Stimulated activated effector memory CD8-positive, alpha-beta T cell treated with anti-CD3 and anti-CD28 coated beads, Interleukin-12 subunit alpha, Interleukin-12 subunit beta, amount 100 ng/mL, for 72 hours (primary cell): Measurements from ENCODE around the gene BCL6B.
"Not testable (repeated sequence)": the region's sequence is repeated elsewhere in the genome, so short reads cannot be mapped to it uniquely, and the experiment has no call there.

ENCODE experiments used
- ATAC-seq: fragments of 150-1000 bp; cut with Tn5 transposase; 2 replicates; pipeline ENCODE4 v1.10.0; 2021
- DNase-seq, 2 donors: peaks; one replicate each; pipeline ENCODE4 v3.0.0; 2021 to 2022; ENCODE audit warnings: low spot score in 2 of 2
- H3K27ac Mint-ChIP-seq: one replicate; pipeline ENCODE4 v1.8.0; 2022; ENCODE audit warnings: mild to moderate bottlenecking, mixed read lengths
- H3K36me3 Mint-ChIP-seq: one replicate; pipeline ENCODE4 v1.8.0; 2022; ENCODE audit warnings: mild to moderate bottlenecking, mixed read lengths
- H3K4me1 Mint-ChIP-seq: one replicate; pipeline ENCODE4 v1.8.0; 2022; ENCODE audit warnings: mixed read lengths
- H3K4me3 Mint-ChIP-seq: one replicate; pipeline ENCODE4 v1.8.0; 2022; ENCODE audit warnings: mild to moderate bottlenecking, mixed read lengths
- H3K9me3 Mint-ChIP-seq: one replicate; pipeline ENCODE4 v1.8.0; 2022; ENCODE audit warnings: mixed read lengths

The BCL6B gene

GRCh38 chr17:7022781-7023571 lies at the start of gene BCL6B:
BCL6B (plus strand) TSS chr17:7023050; CDS start chr17:7023672, 622 bp downstream.
- Mint-ChIP-seq H3K27ac (peak within 1 kb of the TSS; percentile 96), H3K4me1 (peaks cover 65% of the 10 kb centered on the region), H3K36me3 (peaks cover 25% of the 10 kb centered on the region), H3K9me3 (no peaks in the 10 kb centered on the region), H3K4me3 (peak within 1 kb of the TSS; percentile 77)
- ATAC-seq (no peak), DNase-seq (no peak)

DNA sequence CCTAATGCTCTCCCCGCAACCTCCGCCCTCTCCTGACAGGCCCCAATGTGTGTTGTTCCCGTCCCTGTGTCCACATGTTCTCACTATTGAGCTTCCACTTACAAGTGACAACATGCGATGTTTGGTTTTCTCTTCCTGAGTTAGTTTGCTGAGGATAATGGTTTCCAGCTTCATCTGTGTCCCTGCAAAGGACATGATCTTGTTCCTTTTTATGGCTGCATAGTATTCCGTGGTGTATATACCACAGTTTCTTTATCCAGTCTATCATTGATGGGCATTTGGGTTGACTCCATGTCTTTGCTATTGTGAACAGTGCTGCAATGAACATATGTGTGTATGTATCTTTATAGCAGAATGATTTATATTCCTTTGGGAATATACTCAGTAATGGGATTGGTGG lies 43.4 kb upstream of the BCL6B start:
- H3K27ac Mint-ChIP-seq, H3K4me1 Mint-ChIP-seq, H3K9me3 Mint-ChIP-seq, DNase-seq, H3K36me3 Mint-ChIP-seq, ATAC-seq, H3K4me3 Mint-ChIP-seq: not testable (repeated sequence)

DNA sequence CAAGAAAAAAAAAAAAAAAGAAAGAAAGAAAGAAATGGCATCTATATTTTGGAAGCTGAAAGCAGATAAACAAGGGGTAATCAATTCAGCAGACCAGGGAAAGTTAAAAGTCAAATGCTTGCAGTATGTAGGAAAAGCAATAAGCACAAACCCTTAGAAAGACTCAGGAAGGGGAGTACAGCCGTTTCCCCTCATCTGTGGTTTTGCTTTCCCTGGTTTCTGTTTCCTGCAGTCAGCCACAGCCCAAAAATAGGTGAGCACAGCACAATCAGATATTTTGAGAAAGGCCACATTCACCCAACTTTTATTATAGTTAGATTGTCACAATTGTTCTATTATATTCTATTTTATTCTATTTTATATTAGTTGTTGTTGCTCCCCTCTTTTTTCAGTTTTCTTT lies 41.4 kb upstream of the BCL6B start:
- no peak overlapping the region for H3K4me3 Mint-ChIP-seq
- H3K4me1 Mint-ChIP-seq: no peaks in the 10 kb centered on the region
- H3K9me3 Mint-ChIP-seq: no peaks in the 10 kb centered on the region
- H3K27ac Mint-ChIP-seq: no peak overlapping the region
- ATAC-seq (no peak), DNase-seq (peak in 1 of 2 donors; percentile 12)
- no peaks in the 10 kb centered on the region for H3K36me3 Mint-ChIP-seq

DNA sequence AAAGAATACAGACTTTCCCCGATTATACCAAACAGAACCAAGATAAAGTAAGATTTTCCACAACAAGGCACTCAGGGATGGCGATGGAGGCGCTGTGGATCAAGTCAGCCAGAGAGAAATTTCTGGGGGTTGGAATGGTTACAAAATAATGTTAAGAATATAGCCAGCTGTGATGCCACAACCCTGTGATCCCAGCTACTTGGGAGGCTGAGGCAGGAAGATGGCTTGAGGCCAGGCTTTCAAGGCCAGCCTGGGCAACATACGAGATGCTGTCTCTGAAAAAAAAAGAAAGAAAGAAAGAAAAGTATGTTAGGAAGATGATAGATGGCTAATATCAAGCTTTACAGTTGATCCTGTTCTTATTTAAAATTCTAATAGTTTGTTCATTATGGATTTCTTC lies 37.6 kb upstream of the BCL6B start:
- H3K4me3 Mint-ChIP-seq: no peak overlapping the region
- H3K36me3 Mint-ChIP-seq: no peaks in the 10 kb centered on the region
- ATAC-seq (no peak), DNase-seq (no peak)
- no peaks in the 10 kb centered on the region for H3K4me1 Mint-ChIP-seq
- no peaks in the 10 kb centered on the region for H3K9me3 Mint-ChIP-seq
- no peak overlapping the region for H3K27ac Mint-ChIP-seq

- Mint-ChIP-seq H3K4me1 (no peaks in the 10 kb centered on the region), H3K9me3 (no peaks in the 10 kb centered on the region), H3K4me3 (no peak overlapping the region), H3K36me3 (no peaks in the 10 kb centered on the region), H3K27ac (no peak overlapping the region)
- no peak for ATAC-seq
- DNase-seq: no peak
Measured at GRCh38 chr17:6986676-6987075, 36.2 kb upstream of the BCL6B start.

GRCh38 chr17:6989779-6990178 lies 33.1 kb upstream of the BCL6B start:
- Mint-ChIP-seq H3K27ac (no peak overlapping the region), H3K36me3 (peaks cover 11% of the 10 kb centered on the region), H3K9me3 (no peaks in the 10 kb centered on the region), H3K4me3 (no peak overlapping the region), H3K4me1 (no peaks in the 10 kb centered on the region)
- DNase-seq (no peak), ATAC-seq (no peak)

GRCh38 chr17:6993613-6994056 lies 29.2 kb upstream of the BCL6B start:
- H3K9me3 Mint-ChIP-seq, H3K27ac Mint-ChIP-seq, H3K4me1 Mint-ChIP-seq, ATAC-seq, DNase-seq, H3K4me3 Mint-ChIP-seq: not testable (repeated sequence)
- H3K36me3 Mint-ChIP-seq: peaks cover 39% of the 10 kb centered on the region

- no peaks in the 10 kb centered on the region for H3K9me3 Mint-ChIP-seq
- H3K27ac Mint-ChIP-seq: no peak overlapping the region
- H3K36me3 Mint-ChIP-seq: peaks cover 43% of the 10 kb centered on the region
- H3K4me1 Mint-ChIP-seq: peaks cover 6% of the 10 kb centered on the region
- ATAC-seq (no peak), DNase-seq (no peak)
- no peak overlapping the region for H3K4me3 Mint-ChIP-seq
Measured at GRCh38 chr17:6994118-6994598, 28.7 kb upstream of the BCL6B start.

DNA sequence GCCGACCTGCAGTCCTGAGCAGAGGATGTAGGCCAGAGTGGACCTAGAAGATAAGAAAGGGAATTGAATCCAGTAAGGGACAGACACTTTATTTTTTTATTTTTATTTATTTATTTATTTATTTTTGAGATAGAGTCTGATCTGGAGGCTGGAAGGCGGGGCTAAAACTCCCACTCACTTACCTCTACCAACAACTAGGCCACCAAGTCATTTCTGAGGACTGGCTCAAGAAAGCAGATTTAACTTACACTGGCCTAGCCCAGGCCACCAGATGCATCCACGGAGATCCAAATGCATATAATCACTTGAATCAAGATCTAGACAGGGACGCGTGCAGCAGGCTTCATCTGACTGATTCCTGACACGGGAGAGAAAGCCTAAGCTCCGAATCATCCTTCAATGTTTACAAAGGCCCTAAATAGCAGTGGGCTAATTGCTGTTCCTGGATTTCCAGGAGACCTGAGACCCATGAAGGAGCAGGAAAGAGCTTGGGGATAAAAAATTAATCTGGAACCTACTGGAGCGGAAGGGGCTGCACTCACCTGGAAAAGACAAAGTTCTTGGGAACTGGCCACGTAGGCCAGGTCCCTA lies 28.1 kb upstream of the BCL6B start:
- ATAC-seq (no peak), DNase-seq (no peak)
- H3K36me3 Mint-ChIP-seq: peaks cover 49% of the 10 kb centered on the region
- H3K4me3 Mint-ChIP-seq: no peak overlapping the region
- peaks cover 12% of the 10 kb centered on the region for H3K4me1 Mint-ChIP-seq
- no peaks in the 10 kb centered on the region for H3K9me3 Mint-ChIP-seq
- no peak overlapping the region for H3K27ac Mint-ChIP-seq

- H3K36me3 Mint-ChIP-seq: peaks cover 58% of the 10 kb centered on the region
- no peak within 1 kb of the TSS for H3K4me3 Mint-ChIP-seq
- no peak for DNase-seq
- peak within 1 kb of the TSS; percentile 7 for H3K27ac Mint-ChIP-seq
- peaks cover 12% of the 10 kb centered on the region for H3K4me1 Mint-ChIP-seq
- no peak for ATAC-seq
- no peaks in the 10 kb centered on the region for H3K9me3 Mint-ChIP-seq
Measured at GRCh38 chr17:6995500-6996255, 27.2 kb upstream of the BCL6B start, which contains the start of gene ALOX12. ALOX12 (plus strand) TSS chr17:6996049; CDS start chr17:6996118, 69 bp downstream.

DNA sequence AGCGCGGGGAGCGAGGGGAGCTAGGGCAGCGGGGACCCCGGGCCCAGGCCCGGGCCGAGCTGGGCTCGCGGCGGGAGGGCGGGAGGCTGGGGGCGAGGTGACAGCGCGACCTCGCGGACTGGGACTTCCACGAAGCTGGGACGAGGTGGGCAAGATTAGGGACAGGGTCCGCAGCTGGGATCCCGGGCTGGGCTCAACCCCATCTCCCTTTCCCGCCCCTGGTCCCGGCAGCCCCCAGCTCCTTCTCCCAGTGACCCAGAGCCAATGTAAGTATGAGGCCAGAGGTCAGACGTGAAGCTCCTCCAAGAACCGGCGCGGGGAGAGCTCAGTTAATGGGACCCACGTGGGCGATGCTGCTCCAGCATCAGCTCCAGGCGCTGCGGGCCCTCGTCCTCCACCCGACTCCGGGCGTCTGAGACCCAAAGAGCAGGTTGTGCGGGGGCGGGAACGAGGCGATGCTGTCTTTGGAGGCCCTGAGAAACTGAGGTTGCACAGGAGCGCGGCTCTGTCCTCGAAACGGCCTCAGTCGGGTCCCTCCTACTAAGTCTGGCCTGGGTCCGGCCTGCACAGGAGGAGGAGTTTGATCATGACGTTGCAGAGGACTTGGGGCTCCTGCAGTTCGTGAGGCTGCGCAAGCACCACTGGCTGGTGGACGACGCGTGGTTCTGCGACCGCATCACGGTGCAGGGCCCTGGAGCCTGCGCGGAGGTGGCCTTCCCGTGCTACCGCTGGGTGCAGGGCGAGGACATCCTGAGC lies 26.4 kb upstream of the BCL6B start:
- Mint-ChIP-seq H3K27ac (peak overlapping the region; percentile 7), H3K4me3 (no peak overlapping the region), H3K4me1 (peaks cover 17% of the 10 kb centered on the region), H3K36me3 (peaks cover 66% of the 10 kb centered on the region), H3K9me3 (no peaks in the 10 kb centered on the region)
- ATAC-seq (no peak), DNase-seq (no peak)

- H3K36me3 Mint-ChIP-seq: peaks cover 73% of the 10 kb centered on the region
- H3K4me3 Mint-ChIP-seq: no peak overlapping the region
- H3K27ac Mint-ChIP-seq: peak overlapping the region; percentile 7
Measured at GRCh38 chr17:6997171-6997570, 25.7 kb upstream of the BCL6B start.

GRCh38 chr17:6998855-6999508 lies 23.9 kb upstream of the BCL6B start:
- no peak overlapping the region for H3K4me3 Mint-ChIP-seq
- peaks cover 87% of the 10 kb centered on the region for H3K36me3 Mint-ChIP-seq
- H3K27ac Mint-ChIP-seq: peak overlapping the region; percentile 62
- DNase-seq: no peak
- no peaks in the 10 kb centered on the region for H3K9me3 Mint-ChIP-seq
- H3K4me1 Mint-ChIP-seq: peaks cover 26% of the 10 kb centered on the region
- ATAC-seq: no peak

More at GRCh38 chr17:6997171-6997570, 25.7 kb upstream of the BCL6B start:
- ATAC-seq (no peak), DNase-seq (no peak)
- Mint-ChIP-seq H3K4me1 (peaks cover 24% of the 10 kb centered on the region), H3K9me3 (no peaks in the 10 kb centered on the region)

- Mint-ChIP-seq H3K36me3 (peaks cover 87% of the 10 kb centered on the region), H3K4me3 (no peak overlapping the region), H3K9me3 (no peaks in the 10 kb centered on the region), H3K27ac (peak overlapping the region; percentile 60), H3K4me1 (peaks cover 32% of the 10 kb centered on the region)
- DNase-seq: peak in 1 of 2 donors; percentile 41
- no peak for ATAC-seq
Measured at GRCh38 chr17:7001318-7001961, 21.4 kb upstream of the BCL6B start.
